Karpas-422 (cell line): ENCODE results near the gene KCNAB2. TPM values are rescaled to one million over a fixed set of nuclear protein-coding genes. Genes with fewer than 3 reads are reported as not detected.
"Not testable (repeated sequence)": the region's sequence is repeated elsewhere in the genome, so short reads cannot be mapped to it uniquely, and the experiment has no call there.

Source experiments
- DNase-seq: peaks from one replicate; pipeline ENCODE4 v3.0.0-alpha.2; 2015
- H2AFZ ChIP-seq: fragments of 200-600 bp; sonication (generic); 2 replicates; pipeline ENCODE4 v1.6.1; 2014; ENCODE audit warnings: antibody characterized with exemption, low read length, mixed read lengths
- H3K27ac ChIP-seq: fragments of 200-600 bp; sonication (generic); 2 replicates; pipeline ENCODE4 v1.5.1; 2014; ENCODE audit warnings: mild to moderate bottlenecking, low read length, moderate library complexity
- H3K27me3 ChIP-seq: fragments of 200-600 bp; sonication (generic); 2 replicates; pipeline ENCODE4 v1.6.1; 2014; ENCODE audit warnings: low read length, mixed read lengths
- H3K36me3 ChIP-seq: fragments of 200-600 bp; sonication (generic); 2 replicates; pipeline ENCODE4 v1.6.1; 2014; ENCODE audit warnings: low read length, mixed read lengths; ENCODE audit not compliant: insufficient read depth
- H3K4me1 ChIP-seq: fragments of 200-600 bp; sonication (generic); 2 replicates; pipeline ENCODE4 v1.6.1; 2014; ENCODE audit warnings: mild to moderate bottlenecking, low read length, mixed read lengths
- H3K4me2 ChIP-seq: fragments of 200-600 bp; sonication (generic); 2 replicates; pipeline ENCODE4 v1.6.1; 2014; ENCODE audit warnings: low read length, low read depth, mild to moderate bottlenecking; ENCODE audit not compliant: poor library complexity, severe bottlenecking
- H3K4me3 ChIP-seq: fragments of 200-600 bp; sonication (generic); 2 replicates; pipeline ENCODE4 v1.5.1; 2014; ENCODE audit warnings: mild to moderate bottlenecking, antibody characterized with exemption, low read length, mixed read lengths
- H3K79me2 ChIP-seq: fragments of 200-600 bp; sonication (generic); 2 replicates; pipeline ENCODE4 v1.6.1; 2014; ENCODE audit warnings: mild to moderate bottlenecking, low read length, mixed read lengths
- H3K9ac ChIP-seq: fragments of 200-600 bp; sonication (generic); 2 replicates; pipeline ENCODE4 v1.6.0; 2014; ENCODE audit warnings: low read length
- H3K9me2 ChIP-seq: fragments of 200-600 bp; sonication (generic), shearing (Covaris generic); replicated peaks from 2 replicates; pipeline ENCODE4 v1.6.0; 2014; ENCODE audit warnings: mild to moderate bottlenecking, low read length, moderate library complexity; ENCODE audit not compliant: insufficient read depth
- H3K9me3 ChIP-seq: fragments of 300-700, 200-600 bp; sonication (generic); 2 replicates; pipeline ENCODE4 v1.6.1; 2014; ENCODE audit warnings: low read length, mixed read lengths
- H4K20me1 ChIP-seq: fragments of 200-600 bp; sonication (generic); 2 replicates; pipeline ENCODE4 v1.6.1; 2014; ENCODE audit warnings: mild to moderate bottlenecking, antibody characterized with exemption, low read length, low read depth; ENCODE audit not compliant: insufficient read depth
- total RNA-seq: library from RNA; depleted of rRNA; stranded (reverse); fragments of >200 nt; shearing (Covaris generic); gene quantifications from 2 replicates; pipeline ENCODE4 v1.2.3, GENCODE V29; 2014; ENCODE audit warnings: low replicate concordance

The KCNAB2 gene
- total RNA-seq, 1 experiment from 2014 or later = 27.3 TPM

DNA sequence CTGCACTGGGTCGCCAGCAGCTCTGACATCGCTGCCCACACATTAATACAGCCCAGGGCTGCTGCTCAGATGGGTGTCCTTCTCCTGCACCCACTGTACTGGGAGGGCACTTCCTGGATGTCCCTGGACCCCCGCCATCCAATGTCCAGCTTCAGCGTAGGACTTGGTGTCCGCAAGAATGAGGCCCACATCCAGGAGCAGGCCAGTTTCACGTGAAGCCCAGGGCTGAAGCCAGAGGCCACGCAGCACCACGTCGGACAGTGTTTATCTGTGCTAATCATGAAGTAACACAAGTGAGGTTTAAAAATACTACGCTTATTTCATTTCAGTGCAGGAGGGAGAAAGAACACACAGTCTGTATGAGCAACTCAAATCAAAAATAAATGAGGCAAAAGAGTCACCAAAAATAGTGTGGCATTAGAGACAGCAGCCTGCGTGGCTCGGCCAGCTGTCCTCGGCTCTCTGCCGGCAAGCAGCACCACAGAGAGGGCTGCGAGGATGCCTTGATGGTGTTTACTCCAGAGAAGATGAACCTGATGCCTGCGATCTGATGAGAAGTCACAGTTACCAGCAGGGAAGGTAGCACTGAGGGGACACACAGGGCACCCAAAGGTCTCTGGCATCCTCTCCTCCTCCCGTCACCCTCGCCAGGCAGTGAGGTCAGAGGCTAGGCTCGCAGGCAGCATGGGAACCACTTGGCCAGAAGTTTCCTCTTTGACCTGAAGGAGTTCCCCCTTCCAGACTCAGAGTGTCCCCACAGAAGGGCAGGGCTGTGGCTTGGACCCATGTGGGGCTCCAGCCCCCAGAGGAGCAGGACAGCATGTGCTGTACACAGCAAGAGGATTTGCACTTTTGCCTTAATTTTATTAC lies 31.3 kb upstream of the KCNAB2 start:
- Histone ChIP-seq H3K4me3 (no peak overlapping the region), H3K9ac (no peak overlapping the region)

DNA sequence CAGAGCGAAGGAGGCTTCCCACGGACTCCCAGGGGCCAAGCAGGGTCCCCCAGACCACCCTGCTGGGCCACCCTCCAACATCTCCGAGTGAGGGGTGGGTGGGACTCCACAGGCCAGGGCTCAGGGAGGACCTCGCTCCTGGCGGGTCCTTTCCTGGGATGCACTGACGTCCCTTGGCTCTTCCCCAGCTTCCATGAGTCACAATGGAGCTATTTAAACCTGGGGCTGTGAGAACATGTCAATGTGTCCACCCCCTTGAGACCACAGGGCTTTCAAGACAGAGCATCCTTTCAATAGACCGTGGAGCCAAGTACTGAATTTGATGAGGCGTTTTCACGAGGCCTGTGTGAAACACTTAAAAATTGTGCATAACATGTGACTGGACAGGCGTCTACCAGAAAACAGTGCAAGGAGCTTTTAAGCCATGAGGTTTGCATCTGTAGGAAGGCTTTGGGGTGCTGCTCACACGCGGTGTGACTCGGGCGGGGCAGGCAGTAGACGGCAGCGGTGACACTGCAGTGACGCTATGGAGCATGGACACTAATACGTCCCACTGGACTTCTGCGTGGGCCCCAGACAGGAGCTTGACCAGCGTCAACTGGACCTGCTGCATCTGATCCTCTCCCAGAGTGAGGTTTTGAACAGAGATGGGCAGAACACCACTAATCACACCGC lies 29.4 kb upstream of the KCNAB2 start:
- Histone ChIP-seq H3K4me3 (no peak overlapping the region), H4K20me1 (0 out of 2 replicates have a peak, but pooled peaks cover 5% of the 10 kb centered on the region), H3K9me3 (no peaks in the 10 kb centered on the region), H3K9ac (no peak overlapping the region), H3K4me1 (peaks cover 5% of the 10 kb centered on the region), H3K9me2 (no peaks in the 10 kb centered on the region), H3K79me2 (no peaks in the 10 kb centered on the region), H3K27me3 (no peaks in the 10 kb centered on the region), H3K36me3 (no peaks in the 10 kb centered on the region), H3K4me2 (no peak overlapping the region), H2AFZ (no peak overlapping the region), H3K27ac (no peak overlapping the region)
- no peak for DNase-seq

More for the DNA sequence above, 31.3 kb upstream of the KCNAB2 start:
- Histone ChIP-seq H3K4me1 (peaks cover 5% of the 10 kb centered on the region), H2AFZ (no peak overlapping the region), H3K79me2 (no peaks in the 10 kb centered on the region), H3K27me3 (no peaks in the 10 kb centered on the region), H3K27ac (no peak overlapping the region), H3K9me3 (no peaks in the 10 kb centered on the region), H4K20me1 (0 out of 2 replicates have a peak, but pooled peaks cover 6% of the 10 kb centered on the region), H3K4me2 (no peak overlapping the region), H3K36me3 (no peaks in the 10 kb centered on the region), H3K9me2 (no peaks in the 10 kb centered on the region)
- DNase-seq = no peak

DNA sequence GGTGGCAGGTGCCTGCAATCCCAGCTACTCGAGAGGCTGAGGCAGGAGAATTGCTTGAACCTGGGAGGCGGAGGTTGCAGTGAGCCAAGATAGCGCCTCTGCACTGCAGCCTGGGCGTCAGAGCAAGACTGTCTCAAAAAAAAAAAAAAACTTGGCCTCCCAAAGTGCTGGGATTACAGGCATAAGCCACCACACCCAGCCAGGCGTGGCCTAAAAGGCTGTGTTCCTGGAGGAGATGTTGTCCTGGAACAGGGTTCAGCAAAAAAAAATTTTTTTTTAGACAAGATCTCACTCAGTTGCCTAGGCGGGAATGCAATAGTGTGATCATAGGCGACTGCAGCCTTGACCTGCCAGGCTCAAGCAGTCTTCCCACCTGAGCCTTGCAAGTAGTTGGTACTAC lies 28.0 kb upstream of the KCNAB2 start:
- H3K36me3 ChIP-seq, DNase-seq, H3K4me1 ChIP-seq, H3K4me2 ChIP-seq, H3K27me3 ChIP-seq, H3K9me3 ChIP-seq, H3K9me2 ChIP-seq, H2AFZ ChIP-seq, H3K79me2 ChIP-seq, H3K9ac ChIP-seq, H3K4me3 ChIP-seq, H3K27ac ChIP-seq: not testable (repeated sequence)
- 0 out of 2 replicates have a peak, but pooled peaks cover 11% of the 10 kb centered on the region for H4K20me1 ChIP-seq

DNA sequence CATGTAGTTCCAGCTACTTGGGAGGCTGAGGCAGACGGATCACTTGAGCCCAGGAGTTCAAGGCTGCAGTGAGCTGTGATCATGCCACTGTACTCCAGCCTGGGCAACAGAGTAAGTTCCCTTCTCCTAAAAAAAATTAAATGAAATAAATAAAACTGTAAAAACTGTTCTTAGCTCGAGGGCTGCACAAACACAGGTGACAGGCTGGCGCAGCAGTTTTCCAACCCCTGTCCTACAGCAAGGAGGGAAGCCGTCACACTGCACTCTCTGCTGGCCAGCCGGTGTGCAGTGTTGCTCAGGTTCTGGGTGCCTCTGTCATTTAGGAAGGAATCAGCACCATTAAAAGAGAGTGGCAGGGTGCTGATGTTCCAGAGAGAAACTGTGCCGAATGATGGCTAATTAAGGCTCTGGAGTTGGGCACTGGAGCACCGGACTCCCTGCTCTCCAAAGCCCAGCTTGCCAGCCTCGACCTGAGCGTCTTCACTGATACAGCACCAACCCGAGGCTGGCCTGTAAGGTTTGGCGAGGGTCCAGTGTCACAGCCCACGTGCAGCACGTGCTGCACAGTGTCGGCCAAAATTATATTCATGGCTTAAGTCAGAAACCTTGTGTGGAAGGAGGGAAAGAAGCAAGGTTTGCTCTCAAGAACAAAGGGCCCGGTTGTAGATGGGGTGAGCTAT lies 26.4 kb upstream of the KCNAB2 start:
- H3K27me3 ChIP-seq = no peaks in the 10 kb centered on the region
- no peak overlapping the region for H3K9ac ChIP-seq
- H3K4me3 ChIP-seq = no peak overlapping the region
- no peaks in the 10 kb centered on the region for H3K9me2 ChIP-seq
- H4K20me1 ChIP-seq = 0 out of 2 replicates have a peak, but pooled peaks cover 11% of the 10 kb centered on the region
- H3K79me2 ChIP-seq = no peaks in the 10 kb centered on the region
- H3K4me2 ChIP-seq = no peak overlapping the region
- no peaks in the 10 kb centered on the region for H3K9me3 ChIP-seq
- H2AFZ ChIP-seq = no peak overlapping the region
- no peak for DNase-seq
- peaks cover 7% of the 10 kb centered on the region for H3K4me1 ChIP-seq
- no peaks in the 10 kb centered on the region for H3K36me3 ChIP-seq
- no peak overlapping the region for H3K27ac ChIP-seq

DNA sequence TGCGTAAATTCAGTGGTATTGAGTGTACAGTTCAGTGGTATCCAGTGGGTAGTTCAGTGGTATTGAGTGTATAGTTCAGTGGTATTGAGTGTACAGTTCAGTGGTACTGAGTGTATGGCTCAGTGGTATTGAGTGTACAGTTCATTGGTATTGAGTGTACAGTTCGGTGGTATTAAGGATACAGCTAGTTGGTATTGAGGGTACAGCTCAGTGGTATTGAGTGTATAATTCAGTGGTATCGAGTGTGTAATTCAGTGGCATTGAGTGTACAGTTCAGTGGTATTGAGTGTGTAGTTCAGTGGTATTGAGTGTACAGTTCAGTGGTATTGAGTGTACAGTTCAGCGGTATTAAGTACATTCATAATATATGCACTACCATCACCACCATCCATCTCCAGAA lies 23.5 kb upstream of the KCNAB2 start:
- Histone ChIP-seq H3K27me3 (no peaks in the 10 kb centered on the region), H3K9ac (no peak overlapping the region), H3K4me2 (no peak overlapping the region), H3K36me3 (no peaks in the 10 kb centered on the region), H2AFZ (no peak overlapping the region), H3K4me3 (no peak overlapping the region), H4K20me1 (0 out of 2 replicates have a peak, but pooled peaks cover 6% of the 10 kb centered on the region), H3K4me1 (peaks cover 30% of the 10 kb centered on the region), H3K79me2 (peaks cover 7% of the 10 kb centered on the region; the same call in 1 of the 2 replicates), H3K9me3 (no peaks in the 10 kb centered on the region), H3K9me2 (no peaks in the 10 kb centered on the region), H3K27ac (no peak overlapping the region)
- DNase-seq = no peak

DNA sequence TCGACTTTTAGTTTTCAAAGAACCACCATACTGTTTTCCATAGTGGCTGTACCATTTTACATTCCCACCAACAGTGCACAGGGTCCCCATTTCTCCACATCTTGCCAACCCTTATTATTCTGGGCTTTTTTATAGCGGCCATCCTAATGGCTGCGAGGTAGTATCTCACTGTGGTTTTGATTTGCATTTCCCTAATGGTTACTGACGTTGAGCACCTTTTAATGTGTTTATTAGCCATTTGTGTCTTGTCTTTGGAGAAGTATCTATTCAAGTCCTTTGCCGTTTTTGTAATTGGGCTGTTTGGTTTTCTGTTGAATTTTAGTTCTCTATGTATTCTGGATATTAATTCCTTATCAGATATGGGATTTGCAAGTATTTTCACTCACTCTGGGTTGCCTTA lies 22.3 kb upstream of the KCNAB2 start:
- H3K9me2 ChIP-seq = no peaks in the 10 kb centered on the region

DNA sequence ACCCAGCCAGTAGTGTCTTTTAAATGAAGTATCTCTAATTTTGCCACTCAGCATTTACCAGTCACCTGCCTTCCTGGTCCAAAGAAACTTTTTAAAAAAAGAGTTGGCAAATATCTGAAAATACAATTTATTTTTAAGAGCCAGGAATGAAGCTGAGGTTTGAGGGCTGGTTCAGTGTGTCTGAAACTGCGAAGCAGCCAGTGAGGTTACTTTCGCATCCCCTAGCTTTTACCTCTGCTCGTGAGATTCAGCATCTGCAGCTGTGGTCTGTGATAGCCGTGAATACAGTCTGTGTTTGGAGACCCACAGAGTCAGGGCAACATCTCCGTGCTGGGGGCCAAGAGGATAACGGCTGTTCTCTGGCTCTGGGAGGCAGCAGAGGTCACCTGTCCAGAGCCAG lies 21.3 kb upstream of the KCNAB2 start:
- Histone ChIP-seq H3K9me3 (no peaks in the 10 kb centered on the region), H3K27me3 (no peaks in the 10 kb centered on the region), H3K36me3 (no peaks in the 10 kb centered on the region), H2AFZ (no peak overlapping the region), H3K9me2 (no peaks in the 10 kb centered on the region), H3K9ac (no peak overlapping the region), H3K4me3 (no peak overlapping the region), H3K4me2 (no peak overlapping the region), H3K27ac (no peak overlapping the region), H3K4me1 (peaks cover 43% of the 10 kb centered on the region), H3K79me2 (peaks cover 26% of the 10 kb centered on the region), H4K20me1 (0 out of 2 replicates have a peak, but pooled peaks cover 13% of the 10 kb centered on the region)
- no peak for DNase-seq

More for the DNA sequence above, 22.3 kb upstream of the KCNAB2 start:
- no peaks in the 10 kb centered on the region for H3K27me3 ChIP-seq
- H3K4me1 ChIP-seq = peaks cover 42% of the 10 kb centered on the region
- H4K20me1 ChIP-seq = 0 out of 2 replicates have a peak, but pooled peaks cover 12% of the 10 kb centered on the region
- H3K9me3 ChIP-seq = no peaks in the 10 kb centered on the region
- peak; percentile 56 for DNase-seq
- H3K9ac ChIP-seq = no peak overlapping the region
- H3K36me3 ChIP-seq = no peaks in the 10 kb centered on the region
- no peak overlapping the region for H3K27ac ChIP-seq
- H3K4me2 ChIP-seq = peak overlapping the region; percentile 5
- H2AFZ ChIP-seq = no peak overlapping the region
- H3K4me3 ChIP-seq = no peak overlapping the region
- H3K79me2 ChIP-seq = peaks cover 18% of the 10 kb centered on the region
